HG03460 (cell line): ENCODE results near the gene ZNG1F.
A peak's percentile ranks its signal among the peaks of the same experiment; 100 is the strongest.
"Not testable (repeated sequence)": the region's sequence is repeated elsewhere in the genome, so short reads cannot be mapped to it uniquely, and the experiment has no call there.

Experiments used
- ATAC-seq: cut with Tn5 transposase; IDR thresholded peaks from one replicate; pipeline ENCODE4 v1.9.1; 2021; ENCODE audit not compliant: unreplicated experiment

Gene ZNG1F

DNA sequence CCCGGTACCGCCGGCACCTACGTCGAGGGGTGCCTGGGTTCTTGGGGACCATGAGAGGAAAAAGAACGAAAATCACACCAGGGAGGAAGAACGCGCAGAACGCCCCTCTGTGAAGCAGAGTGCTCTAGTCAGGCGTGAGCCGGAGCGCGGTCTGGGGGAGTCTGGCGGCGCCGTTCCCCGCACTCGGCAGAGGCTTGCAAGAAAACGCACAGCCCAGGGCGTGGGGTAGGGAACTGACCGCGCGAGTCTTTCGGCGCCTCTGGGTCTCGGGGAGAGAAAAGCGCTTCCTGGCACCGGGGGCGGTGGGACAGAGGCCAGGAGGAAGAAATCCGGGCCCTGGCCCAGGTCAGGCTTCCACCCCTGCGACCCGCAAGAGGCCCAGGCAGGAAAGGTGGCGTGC, 65.3 kb downstream of the ZNG1F start:
- ATAC-seq: not testable (repeated sequence)

DNA sequence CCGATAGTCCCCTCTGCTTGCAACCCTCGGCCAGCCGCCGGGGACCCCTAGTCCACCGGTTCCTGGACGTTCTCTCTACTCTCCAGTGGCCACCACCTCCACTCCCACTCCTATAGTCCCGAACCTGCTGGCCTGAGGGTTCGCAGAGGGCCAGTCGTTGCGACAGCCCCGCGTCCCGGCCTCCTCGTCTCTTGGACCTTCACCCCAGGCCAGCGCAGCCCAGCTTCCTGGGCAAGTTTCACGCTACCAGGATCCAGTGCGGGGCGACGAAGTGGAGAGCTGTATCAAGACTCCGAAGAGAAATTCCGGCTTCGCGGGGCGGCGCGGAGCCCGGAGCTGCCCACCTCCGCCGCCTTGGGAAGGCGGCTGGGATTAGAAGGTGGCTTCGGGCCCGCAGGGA, 65.7 kb downstream of the ZNG1F start:
- not testable (repeated sequence) for ATAC-seq

DNA sequence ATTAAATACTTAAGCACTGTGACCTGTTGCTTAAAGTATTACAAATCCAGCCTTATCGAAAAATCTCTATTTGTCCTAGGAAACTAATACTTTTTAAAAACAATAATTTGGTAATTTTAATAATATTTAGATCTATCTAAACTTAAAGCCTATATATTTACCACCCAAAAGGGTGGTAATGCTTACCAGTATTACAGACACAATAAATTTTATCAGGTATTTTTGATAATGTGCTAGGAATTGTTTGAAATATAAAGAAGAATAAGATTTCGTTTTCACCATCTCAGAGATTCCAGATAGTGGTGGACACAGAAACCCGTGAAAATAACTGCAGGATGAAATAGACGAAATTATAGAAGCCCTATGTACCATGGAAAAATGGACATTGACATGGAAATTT, 68.4 kb downstream of the ZNG1F start:
- not testable (repeated sequence) for ATAC-seq

DNA sequence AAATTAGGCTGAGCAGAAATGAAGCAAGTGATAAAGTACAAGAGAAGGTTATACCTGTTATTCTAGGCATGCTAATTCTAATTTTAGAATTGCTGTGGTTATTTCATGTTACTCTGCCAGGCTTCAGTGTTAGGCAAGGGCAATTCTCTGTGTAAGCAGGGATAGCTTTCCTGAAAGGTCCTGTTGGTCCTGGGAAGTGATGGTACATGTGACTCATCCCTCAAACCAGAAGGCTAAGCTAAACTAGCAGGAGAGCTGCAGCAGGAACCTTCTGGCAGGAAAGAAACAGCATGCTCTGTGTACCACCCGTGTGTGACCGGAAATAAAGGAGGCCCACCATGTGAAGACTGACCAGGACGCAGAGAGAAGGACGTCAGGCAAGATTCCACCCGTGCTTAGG, 69.4 kb downstream of the ZNG1F start:
- ATAC-seq: not testable (repeated sequence)

DNA sequence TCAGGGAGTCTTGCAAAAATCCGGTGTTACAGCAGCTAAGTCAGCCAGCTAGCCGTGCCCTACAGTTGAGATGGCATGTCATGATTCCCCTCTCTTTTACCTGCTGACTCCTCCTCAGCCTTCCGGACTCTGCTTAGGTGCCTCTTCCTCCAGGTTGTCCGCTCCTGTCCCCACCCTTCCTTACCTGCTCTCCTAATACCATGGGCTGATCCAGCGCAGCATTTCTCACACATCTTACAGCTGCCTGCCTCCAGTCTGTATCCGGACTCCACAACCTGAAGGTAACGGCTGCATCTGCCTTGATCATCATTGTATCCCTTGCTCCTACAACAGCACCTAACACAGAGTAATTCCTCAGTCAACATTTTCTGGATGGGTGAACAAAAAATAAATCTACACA, 69.8 kb downstream of the ZNG1F start:
- ATAC-seq: not testable (repeated sequence)

DNA sequence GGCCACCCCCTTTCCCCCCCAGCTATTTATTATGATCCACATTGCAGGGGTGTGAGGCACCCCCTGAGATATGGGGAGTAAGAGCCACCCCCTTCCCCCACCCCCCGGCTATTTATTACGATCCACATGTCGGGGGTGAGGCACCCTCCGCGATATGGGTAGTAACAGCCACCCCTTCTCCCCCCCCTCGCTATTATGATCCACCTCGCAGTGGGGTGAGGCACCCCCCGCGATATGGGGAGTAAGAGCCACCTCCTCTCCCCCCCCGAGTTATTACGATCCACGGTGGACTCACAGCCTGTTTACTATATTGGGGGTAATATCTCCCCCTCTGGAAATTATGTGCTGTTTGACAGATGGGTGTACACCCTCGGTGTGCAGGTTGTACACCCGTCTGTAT, 75.8 kb downstream of the ZNG1F start:
- ATAC-seq: not testable (repeated sequence)

DNA sequence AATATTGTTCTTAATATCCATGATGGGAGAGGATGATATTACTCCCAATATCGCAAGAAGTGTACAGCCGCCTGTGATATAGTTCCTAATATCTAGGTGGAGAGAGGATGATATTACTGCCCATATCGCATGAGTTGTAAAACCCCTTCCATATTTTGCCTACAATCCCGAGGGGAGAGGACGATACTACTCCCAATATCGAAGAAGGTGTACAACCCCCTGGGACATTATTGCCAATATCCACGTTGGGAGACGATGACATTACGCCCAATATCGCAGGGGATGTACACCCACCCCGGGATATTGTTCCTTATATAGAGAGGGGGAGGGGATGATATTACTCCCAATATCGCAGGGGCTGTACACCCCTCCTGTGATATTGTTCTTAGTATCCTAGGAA, 77.7 kb downstream of the ZNG1F start:
- not testable (repeated sequence) for ATAC-seq

DNA sequence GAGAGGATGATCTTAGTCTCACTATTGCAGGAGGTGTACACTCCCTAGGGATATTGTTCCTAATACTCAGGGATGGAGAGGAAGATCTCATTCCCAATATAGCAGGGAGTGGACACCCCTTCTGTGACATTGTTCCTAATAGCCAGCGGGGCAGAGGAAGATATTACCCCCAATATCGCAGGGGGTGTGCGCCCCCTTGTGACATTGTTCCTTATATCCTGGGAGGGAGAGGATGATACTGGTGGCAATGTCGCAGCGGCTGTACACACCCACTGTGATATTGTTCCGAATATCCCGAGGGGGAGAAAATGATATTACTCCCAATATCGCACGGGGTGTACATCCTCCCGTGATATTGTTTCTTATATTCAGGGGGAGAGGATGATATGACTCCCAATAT, 78.2 kb downstream of the ZNG1F start:
- not testable (repeated sequence) for ATAC-seq

DNA sequence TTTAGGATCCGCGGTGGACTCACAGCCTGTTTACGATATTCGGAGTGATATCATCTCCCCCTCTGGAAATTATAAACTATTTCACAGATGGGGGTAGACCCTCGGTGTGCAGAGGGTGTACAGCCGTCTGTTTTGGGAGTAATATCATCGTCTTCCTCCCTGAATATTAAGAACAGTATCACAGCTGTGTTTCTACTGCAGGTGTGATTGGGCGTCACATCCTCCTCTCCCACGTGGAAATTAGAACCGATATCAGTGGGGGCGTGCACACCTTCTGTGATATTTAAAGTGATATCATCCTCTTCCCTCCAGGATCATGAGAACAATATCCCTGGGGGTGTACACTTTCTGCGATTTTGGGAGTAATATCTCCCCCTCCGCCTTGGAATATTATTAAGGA, 79.9 kb downstream of the ZNG1F start:
- not testable (repeated sequence) for ATAC-seq

DNA sequence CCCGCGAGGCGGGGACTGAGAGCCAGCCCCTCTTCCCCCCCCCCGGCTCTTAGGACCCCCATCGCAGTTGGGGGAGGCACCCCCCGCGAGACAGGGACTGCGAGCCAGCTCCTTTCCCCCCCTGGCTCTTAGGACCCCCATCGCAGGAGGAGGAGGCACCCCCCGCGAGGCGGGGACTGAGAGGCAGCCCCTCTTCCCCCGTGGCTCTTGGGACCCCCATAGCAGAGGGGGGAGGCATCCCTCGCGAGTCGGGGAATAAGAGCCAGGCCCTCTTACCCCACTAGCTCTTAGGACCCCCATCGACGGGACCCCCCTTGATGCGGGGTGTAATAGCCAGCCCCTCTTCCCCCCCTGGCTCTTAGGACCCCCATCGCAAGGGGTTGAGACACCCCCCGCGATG, 80.3 kb downstream of the ZNG1F start:
- ATAC-seq: not testable (repeated sequence)

DNA sequence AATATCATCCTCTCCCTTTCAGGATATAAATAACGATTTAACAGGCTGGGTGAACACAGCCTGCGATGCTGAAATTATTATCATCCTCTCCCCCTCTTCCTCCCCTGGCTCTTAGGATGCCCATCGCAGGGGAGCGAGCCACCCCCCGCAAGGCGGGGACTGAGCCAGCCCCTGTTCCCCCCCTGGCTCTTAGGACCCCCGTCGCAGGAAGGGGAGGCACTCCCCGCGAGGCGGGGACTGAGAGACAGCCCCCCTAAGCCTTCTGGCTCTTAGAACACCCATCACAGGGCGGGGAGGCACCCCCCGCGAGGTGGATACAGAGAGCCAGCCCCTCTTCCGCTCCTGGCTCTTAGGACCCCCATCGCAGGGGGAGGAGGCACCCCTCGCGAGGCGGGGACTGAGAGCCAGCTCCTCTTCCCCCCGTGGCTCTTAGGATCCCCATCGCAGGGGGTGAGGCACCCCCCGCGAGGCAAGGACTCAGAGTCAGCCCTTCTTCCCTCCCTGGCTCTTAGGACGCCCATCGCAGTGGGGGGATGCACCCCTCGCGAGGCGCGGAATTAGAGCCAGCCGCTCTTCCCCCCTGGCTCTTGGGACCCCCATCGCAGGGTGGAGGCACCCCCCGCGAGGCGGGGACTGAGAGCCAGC, 82.5 kb downstream of the ZNG1F start:
- not testable (repeated sequence) for ATAC-seq

DNA sequence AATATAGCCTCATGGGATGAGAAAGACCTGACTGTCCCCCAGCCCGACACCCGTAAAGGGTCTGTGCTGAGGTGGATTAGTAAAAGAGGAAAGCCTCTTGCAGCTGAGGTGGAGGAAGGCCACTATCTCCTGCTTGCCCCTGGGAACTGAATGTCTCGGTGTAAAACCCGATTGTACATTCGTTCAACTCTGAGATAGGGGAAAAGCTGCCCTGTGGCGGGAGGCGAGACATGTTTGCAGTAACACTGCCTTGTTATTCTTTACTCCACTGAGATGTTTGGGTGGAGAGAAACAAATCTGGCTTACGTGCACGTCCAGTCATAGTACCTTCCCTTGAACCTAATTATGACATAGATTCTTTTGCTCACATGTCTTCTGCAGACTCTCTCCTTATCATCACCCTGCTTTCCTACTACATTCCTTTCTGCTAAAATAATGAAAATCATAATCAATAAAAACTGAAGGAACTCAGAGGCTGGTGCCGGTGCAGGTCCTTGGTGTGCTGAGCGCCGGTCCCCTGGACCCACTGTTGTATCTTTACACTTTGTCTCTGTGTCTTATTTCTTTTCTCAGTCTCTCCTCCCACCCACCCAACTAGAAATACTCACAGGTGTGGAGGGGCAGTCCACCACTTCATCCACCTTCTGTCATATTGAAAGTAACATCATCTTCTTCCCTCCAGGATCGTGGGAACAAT, 83.4 kb downstream of the ZNG1F start:
- ATAC-seq: not testable (repeated sequence)

DNA sequence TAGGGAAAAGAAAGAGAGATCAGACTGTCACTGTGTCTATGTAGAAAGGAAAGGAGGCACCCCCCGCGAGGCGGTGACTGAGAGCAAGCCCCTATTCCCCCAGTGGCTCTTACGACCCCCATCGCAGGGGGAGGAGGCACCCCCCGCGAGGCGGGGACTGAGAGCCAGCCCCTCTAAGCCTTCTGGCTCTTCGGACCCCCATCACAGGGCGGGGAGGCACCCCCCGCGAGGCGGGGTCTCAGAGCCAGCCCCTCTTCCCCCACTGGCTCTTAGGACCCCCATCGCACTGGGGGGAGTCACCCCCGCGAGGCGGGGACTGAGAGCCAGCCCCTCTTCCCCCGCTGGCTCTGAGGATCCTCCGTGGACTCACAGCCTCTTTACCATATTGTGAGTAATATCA, 84.6 kb downstream of the ZNG1F start:
- ATAC-seq: not testable (repeated sequence)

DNA sequence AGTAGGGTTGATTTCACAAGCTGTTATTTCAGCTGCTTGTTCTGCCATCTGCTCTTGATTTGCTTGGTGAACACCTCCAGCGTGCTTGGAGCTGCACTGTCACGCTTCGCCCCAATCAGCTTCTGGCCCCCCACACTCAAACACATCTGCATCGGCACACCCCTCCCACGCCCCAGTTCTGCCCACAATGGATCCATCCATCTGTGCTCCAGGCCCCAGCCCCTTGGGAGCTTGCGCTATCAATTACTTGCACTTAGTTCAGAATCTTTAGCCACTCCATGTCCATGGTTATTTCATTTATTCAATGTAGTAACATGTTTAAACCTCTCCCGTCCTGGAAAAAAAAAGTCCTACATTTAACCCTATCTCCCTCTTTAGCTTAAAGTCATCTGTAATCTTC, 88.6 kb downstream of the ZNG1F start:
- ATAC-seq: not testable (repeated sequence)

DNA sequence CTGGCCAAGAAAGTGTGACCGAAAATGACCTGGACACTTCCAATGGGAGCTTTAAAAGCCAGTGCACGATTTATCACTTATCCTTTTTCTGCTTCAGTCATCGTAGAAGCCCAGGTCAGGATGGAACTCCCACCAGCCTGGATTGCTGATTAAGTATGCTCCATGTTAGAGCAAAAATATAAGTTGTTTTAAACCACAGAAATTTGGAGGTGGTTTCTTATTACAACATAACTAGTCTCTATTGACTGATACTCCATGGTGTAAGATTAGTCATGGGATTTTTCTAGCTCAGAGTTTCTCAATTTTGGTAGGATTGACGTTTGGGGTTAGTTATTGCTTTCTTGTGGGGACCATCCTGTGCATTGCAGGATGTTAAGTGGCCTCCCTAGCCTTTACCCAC, 90.4 kb downstream of the ZNG1F start:
- ATAC-seq: not testable (repeated sequence)

DNA sequence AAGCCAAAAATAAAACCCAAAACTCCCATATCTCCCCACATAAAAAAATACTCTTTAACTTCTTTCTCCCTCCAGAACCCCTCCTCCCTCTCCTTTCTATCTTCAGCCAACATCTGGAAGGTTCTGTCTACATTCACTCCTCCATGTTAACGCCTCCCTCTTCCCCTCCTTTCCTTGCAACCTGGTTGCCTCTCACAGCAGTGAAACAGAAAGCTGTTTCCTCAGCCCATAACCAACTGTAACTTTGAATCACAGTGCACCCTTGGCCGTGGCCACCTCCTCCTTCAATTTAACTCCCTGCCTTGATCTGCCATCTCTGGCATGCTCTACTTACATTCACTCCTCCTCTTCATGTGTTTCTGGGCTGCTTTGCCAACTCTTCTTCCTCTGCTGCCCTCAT, 94.1 kb downstream of the ZNG1F start:
- ATAC-seq: not testable (repeated sequence)

DNA sequence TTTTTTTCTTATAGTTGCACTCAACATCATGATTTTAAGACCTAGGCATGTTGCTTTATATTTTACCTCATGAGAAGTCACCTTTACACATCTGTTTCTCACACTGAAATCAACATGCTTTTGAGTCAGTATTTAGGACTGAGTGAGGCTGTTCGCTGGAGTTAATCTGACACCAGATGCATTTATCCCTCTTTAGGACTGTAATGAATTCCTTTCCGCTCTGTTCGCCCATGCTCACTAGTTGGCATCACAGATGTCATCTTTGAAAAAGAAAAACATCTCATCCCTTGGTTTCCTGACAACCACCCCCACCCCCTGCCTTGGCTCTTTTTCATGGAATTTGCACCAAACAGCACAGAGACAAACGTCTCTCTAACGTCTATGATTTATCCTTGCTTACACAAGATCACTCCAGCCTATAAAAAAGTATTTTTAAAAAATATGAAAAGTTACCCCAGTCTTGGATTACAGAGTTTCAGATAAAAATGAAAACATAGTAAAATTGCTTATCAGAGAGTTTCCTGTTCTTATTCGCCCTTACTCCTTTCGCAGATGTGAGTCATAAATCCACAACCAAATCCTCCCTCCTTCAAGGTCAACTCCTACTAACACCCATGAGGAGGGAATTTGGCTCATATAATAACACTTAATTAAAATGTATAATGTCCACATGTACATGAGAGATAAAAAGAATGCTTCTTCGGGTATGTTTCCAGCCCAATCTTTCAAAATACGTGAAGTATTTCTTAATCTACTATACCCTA, 94.9 kb downstream of the ZNG1F start:
- ATAC-seq: not testable (repeated sequence)

DNA sequence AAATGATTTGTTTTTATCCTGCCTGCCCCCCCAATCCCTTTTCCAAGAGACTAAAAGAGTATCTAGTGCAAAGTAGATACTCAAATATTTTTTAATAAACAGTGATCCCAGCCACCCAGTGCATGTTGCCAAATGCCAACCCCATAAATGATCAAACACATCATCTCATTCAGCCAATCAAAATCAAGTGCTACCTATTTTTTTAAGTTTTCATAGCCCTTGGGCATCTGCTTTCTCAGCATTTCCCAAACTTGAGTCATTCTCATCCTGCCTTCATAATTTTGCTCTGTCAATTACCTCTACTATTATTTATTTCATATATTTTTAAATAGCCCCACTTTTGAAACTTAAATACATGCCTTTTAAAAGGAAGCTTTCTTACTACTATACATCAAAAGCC, 98.2 kb downstream of the ZNG1F start:
- ATAC-seq: not testable (repeated sequence)

DNA sequence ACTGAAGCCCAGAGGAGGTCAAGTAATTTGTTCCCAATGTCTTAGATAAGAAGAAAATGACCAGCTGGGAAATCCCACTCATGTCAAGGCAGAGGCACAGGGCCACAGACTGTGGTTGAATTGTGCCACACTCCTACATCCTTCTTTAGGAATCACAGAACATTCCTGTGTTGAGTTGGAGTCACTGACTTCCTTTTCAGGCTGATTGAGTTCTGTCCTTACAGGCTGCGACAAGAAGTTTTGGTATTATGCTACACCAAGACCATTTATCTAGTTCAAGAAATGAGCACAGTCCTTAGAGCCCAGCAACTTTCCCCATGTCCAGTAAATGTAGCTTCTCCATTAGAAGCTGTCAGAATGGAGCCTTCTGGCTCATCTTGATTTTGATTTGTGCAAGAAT, 98.7 kb downstream of the ZNG1F start:
- ATAC-seq: not testable (repeated sequence)

DNA sequence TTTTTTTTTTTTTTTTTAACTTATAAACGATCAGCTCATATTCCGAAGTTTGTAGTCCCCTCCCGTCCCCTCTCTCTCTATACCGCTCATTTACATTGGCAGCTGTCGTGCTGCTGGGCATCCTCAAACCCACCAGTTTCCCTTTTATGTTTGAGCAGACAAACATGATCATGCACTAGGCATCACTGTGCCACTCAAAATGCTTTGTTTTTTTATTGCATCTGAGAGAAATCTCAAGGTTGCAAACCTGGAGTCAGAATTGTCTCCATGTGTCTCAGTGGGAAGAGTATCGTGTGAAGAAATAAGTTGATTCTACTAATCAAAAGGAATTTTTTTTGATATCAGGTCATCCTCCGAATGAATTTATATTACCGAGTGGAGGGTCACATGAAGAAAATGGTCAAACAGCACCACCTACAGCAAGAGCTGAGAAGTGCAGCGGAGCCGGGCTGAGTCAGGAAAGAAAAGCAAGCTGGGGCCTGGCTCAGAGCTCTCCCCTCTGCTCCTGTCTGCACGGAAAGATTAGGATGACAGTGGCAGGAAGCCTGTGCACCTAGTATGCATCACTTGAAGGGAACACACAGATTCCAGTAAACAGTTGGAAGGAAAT, 100.6 kb downstream of the ZNG1F start:
- ATAC-seq: peak; percentile 77

DNA sequence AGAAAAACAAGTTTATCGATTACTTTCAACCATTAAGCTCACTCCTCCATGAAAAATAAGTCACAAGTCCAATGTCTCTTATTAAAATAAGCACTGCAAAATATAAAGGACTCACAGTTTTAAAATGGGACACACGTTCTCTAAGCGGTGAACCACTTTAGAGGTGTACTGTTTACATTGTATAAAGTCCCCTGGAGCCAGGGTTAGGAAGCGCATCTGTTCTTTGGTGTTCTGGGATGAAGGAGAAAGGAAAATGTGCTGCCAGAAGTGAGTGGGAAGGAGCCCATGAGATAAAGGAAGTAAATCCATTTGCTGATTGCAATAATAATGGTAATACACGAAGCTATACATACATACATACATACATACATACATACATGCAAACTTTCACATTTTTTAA, 101.2 kb downstream of the ZNG1F start:
- ATAC-seq: not testable (repeated sequence)
